ENCODE measurements around the gene RUFY2.
A peak's percentile ranks its signal among the peaks of the same experiment; 100 is the strongest.

The RUFY2 gene

DNA sequence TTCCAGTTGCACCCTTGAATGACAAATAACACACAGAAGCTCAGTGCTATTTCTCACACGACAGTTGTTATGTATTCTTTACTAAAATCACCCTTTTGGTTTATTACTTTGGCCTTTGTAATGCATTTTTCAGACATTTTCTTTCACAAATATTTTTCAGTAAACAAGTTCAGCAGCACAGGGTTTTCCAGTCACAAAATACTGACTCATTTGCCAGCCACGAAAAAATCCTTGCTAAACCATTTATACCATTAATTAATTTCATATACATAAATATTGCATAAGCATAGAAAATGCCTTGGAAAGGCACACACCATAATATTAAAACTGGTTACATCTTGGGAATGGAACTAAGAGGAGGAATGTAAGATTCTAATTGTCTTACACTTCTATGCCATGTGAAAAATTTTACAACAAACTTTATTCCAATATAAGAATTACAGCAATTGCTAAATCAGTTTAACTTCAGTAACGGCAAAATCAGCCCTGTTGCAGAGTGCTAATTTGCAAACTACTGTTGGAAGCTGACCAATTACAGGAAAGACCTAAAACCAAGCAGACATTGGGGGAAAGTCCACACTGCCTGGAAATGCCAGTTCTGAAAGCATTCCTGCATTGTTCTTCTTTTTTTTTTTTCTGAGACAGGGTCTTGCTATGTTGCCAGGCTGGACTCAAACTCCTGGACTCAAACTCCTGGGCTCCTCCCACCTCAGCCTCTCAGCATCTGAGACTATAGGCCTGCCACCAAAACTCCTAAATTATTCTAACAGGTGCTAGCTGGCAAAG, 42.8 kb downstream of the RUFY2 start:
- DNase-seq: no peak

DNA sequence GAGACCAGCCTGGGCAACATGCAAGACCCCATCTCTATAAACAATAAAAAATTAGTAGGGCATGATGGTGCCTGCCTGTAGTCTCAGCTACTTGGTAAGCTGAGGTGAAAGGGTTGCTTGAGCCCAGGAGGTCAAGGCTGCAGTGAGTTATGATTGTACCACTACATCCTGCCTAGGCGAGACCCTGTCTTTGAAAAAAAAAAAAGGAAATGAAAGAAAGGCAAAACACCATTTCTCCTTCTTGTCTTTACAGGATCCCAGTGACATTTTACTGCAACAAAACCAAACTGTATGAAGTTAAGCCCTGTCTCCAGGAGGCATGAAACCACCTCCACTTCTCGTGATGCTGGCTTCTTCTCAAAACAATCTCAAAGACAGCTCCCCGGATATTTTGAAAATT, 44.5 kb downstream of the RUFY2 start:
- no peak for DNase-seq

DNA sequence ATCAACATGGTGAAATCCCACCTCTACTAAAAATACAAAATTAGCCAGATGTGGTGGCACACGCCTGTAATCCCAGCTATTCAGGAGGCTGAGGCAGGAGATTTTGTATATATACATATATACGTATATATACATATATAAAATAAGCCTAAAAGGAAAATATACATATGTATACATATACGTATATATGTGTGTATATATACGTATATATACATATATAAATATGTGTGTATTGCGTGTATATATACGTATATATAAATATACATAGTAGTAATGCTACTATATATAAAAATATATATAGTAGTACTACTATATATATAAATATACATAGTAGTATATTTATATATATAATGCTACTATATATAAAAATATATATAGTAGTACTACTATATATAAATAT, 47.9 kb downstream of the RUFY2 start:
- no peak for DNase-seq

DNA sequence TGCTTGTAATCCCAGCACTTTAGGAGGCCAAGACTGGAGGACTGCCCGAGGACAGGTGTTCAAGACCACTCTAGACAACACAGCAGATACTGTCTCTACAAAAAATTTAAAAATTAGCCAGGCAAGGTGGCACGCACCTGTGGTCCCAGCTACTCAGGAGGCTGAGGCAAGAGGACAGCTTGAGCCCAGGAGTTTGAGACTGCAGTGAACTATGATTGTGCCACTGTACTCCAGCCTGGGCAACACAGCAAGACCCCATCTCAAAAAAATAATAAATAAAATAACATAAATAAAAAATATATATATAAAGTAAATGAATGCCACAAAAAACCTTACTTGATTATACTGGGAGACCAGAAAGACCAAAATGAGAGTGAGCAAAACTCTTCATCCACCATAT, 53.5 kb downstream of the RUFY2 start:
- DNase-seq: no peak

DNA sequence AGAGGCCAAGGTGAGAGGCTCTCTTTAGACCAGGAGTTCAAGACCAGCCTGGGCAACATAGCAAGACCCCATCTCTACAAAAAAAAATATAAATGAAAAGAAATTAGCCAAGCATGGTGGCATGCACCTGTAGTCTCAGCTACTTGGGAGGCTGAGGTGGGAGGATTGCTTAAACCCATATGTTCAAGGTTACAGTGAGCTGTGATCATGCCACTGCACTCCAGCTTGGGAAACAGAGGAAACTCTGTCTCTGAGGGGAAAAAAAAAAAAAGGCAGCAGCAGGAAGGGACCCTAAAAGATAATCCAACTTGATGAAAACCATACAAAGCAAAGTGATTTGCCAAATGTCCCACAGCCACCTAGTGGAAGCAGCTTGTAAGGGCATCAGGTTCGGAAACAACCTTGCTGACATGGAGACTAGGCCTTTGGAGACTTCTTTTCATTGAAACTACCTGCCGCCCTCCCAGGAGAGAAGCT, 58.8 kb downstream of the RUFY2 start:
- peak; percentile 54 to 66 for DNase-seq

DNA sequence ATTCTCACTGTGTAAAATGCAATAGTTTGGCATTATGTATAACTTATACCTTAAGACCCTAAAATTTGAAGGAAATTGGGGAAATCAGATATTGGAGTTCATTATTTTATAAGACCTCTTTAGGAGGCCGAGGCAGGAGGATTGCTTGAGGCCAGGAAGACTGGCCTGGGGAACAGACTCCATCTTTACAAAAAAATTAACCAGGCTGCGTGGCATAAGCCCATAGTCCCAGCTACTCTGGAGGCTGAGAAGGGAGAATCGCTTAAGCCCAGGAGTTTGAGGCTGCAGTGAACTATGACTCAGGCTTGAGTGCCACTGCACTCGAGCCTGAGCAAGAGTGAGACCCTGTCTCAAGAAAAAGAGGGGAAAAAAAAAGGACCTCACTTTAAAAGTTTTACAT, 60.3 kb downstream of the RUFY2 start:
- no peak for DNase-seq

DNA sequence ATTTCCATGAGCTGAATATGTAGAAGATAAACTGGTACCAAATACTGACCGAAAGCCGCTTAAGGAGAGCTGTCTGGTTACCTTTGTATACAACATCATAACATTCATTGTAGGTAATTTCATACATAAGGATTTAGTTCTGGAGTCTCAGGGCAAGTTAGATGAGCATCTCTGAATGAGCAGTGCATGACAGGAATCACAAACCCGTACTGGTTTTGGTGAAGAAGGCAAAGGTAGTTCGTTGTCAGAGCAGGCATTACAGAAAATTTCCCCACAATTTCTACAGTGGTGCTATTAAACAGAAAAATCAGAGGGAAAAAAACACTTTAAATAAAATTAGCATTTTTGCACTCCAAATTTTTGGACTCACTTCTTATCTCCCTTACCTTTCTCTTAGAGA, 61.5 kb downstream of the RUFY2 start:
- no peak for DNase-seq

DNA sequence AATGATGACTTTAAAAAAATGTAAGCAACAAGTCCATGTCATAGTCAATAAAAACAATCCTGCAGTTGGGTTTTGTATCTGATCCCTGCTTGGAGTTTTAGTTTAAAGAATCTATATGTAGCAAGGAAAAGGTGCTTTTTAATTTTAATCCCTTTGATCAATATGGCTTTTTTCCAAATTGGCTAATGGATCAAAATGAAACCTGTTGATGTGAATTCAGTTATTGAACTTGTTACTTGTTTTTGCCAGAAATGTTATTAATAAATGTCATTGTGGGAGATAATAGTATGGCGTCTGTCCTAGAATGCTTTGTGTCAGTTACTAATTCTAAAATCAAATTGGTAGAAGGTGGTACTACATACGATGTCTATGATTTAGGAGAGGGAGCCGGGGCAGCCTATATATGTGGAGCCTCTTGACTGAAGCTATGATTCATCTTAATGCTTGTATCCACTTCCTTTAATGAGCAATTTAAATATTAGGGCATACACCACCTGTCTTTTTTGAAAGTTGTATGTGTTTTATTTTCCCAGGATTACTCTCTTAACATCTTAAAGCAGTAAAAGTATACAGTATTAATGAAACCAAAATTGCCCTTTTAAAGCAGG, 64.1 kb downstream of the RUFY2 start:
- no peak for DNase-seq

DNA sequence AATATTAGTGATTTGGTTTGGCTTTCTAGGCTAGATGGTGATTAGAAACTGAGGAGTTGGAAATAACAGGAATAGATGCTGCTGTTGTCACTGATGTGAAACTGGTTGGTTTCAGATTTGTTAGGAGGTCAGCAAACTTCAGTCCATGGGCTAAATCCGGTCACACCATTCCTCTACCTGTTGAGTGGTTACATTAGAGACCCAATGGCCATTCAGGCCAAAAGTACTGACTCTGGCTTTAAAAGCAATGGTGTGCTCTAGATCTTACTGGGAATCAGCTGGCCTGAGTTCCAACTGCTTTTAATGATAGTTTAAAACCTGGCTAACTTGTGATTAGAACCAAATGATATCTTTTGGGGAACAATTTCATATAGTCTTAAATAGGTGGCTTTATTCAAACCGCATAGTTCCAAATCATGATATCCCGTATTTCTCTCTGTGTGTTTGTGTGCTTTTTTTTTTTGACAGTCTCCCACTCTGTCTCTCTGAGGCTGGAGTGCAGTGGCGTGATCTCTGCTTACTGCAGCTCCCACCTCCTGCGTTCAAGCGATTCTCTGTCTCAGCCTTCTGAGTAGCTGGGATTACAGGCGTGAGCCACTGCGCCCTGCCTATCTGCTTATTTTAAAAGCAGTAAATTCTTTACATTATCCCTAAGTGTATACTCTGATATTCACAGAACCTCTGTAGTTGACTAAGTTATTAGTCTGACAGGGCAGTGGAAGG, 66.6 kb downstream of the RUFY2 start:
- DNase-seq: no peak

DNA sequence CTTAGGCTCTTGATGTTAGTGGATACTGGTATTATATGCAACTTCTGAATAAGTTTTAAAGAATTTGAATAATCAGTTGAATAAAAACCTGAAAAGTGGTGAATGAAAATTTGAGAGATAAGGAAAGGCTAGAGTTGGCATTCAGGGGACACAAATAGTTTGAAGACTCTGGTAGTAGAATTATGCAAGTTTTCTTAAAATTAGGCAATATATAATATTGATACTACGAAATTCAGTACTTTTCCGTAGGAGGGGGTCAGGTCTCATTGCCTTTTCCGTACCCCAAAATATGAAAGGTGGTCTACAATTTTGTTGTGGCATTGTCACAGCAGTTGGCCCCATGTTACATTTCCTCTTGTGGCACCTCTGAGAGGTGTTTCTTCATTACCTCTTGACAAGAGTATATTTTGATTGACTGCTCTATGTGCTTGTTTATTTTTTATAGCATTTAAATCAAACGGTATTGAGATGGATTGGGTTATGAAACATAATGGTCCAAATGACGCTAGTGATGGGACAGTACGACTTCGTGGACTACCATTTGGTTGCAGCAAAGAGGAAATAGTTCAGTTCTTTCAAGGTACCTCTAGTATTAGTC, 70.2 kb downstream of the RUFY2 start:
- DNase-seq: no peak

DNA sequence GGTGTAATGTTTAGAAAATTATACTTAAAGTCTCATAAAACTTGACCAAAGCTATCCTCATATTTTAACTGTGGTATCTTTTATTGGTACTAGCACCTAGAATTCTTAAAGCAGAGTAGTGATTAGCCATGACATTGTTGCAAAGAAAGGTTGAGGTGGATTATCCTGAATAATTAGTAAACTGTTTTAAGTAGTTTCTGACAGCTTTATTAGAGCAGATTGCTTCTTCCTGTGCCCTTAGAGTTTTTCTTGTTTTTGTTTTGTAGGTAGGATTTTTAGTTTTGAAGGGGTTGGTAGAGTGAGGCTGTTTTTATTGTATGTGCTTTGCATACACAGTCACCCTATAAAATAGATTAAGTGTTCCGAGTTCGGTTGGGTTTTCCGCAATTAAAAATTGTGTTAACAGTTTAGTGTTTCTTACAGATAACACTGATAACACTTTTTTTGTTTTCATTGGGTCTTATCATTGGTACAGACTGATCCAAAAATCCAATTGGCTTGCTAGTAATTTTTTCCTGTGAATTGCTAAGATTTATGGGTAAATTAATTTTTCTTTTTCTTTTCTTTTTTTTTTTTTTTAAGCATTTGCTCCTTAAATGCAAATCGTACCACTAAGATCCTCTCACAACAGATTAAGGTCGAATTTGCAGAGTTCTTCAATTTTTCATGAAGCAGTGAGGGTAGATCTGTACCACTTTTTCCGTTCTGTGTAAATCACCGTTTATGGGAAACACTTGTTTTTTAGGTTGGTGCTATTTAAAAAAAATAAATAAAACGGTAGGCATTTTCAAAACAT, 72.2 kb downstream of the RUFY2 start:
- no peak for DNase-seq

DNA sequence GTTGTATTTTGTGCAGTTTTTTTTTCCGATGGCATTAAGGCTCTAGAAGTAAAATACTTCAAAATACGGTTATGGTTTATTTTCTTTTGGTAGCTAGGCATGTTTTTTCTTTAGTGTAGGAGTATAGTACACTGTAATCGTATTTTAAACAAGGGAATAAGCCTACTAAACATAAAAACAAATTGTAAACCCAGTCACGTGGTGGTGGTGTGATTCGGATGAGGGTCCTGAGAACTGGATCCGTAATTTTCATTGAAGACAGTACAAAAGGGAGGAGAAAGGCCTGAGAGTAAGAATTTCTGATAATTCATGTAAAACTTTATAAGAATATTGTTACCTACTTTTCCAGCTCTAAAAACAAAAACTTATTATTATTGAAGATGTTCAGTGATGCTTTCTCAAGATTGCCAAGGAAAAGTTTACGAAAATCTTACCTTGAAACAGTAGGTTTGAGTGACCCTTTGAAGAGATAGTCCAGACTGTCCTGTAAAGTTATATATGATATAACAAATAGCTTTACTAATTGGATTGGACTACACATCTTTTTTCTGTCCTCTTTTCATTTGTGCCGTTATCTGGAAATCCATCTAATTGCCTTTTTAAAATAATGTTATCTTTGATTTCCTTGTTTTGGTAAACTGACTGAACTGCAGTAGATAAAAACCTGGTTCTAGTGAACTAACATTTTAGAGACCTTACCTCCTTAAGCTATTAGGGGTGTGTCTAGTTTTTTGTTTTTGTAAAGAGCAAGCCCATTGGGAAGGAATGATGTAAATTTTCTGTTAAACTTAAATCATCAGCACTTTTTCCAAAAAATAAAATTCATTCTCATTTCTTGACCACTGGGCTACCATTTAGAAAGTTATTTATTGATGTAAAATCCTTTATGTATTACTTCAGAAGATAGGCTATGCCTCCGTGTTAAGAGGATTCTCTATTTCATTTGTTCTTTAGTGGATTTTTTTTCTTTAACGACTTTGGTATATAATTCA, 73.3 kb downstream of the RUFY2 start:
- DNase-seq: no peak

DNA sequence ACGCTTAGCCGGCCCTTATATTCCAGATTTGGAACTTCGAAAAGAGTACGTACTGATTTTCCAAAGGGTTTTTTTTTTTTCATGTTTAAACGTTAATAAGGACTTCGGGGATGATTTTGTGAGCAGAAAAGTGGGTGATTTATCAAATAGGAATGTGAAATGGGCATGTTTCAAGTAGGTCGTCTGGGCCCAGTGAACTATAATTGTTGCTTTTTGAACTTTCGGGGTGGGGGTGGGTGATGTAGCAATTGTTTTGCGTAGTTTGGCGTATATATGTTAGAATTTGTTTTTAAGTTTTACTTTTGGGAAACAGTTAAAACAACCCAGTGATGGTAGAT, 74.0 kb downstream of the RUFY2 start:
- no peak for DNase-seq

DNA sequence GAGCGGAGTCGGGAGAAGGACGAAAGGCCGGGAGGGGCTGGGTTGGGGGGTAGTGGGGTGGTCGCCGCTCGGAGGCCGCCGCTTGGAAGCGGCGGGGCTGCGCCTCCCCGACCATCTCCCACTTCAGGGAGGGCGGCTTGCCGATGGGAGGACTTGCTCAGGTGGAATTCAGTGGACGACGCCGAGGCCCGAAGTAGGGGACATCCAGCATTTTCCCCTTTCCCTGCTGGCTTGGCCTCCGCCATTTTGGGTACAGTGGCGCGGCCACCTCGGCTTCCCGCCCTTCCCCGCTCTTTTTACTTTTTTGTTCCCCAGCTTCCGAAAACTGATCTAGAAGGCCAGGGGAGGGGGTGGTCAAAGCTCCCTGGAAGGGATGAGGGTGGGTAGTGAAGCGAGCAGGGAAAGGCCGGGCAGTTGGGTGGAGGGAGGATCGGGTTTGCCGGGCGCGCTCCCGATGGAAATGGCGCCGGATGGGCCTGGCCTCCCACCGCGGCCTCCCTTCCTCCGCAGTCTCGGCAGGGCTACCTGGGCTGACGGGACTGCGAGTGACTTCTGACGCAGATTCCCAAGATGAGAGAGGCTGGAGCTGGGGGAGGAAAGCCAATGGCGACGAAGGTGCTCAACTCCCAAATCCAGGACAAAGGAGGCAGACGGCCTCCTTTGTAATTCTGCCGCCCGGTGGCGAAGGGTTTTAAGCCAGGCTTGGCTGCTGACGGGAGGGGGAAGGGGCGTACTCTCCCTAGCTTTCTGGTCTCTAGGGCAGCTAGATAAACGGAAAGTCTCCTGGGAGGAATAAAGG, 74.6 kb downstream of the RUFY2 start, which contains the start of gene PBLD:
TSS of gene PBLD (minus strand) at position 670 of the 799 bp plus-strand sequence. CDS start 26,084 bp downstream, outside the sequence.
- DNase-seq: peak; percentile 63 to 66

DNA sequence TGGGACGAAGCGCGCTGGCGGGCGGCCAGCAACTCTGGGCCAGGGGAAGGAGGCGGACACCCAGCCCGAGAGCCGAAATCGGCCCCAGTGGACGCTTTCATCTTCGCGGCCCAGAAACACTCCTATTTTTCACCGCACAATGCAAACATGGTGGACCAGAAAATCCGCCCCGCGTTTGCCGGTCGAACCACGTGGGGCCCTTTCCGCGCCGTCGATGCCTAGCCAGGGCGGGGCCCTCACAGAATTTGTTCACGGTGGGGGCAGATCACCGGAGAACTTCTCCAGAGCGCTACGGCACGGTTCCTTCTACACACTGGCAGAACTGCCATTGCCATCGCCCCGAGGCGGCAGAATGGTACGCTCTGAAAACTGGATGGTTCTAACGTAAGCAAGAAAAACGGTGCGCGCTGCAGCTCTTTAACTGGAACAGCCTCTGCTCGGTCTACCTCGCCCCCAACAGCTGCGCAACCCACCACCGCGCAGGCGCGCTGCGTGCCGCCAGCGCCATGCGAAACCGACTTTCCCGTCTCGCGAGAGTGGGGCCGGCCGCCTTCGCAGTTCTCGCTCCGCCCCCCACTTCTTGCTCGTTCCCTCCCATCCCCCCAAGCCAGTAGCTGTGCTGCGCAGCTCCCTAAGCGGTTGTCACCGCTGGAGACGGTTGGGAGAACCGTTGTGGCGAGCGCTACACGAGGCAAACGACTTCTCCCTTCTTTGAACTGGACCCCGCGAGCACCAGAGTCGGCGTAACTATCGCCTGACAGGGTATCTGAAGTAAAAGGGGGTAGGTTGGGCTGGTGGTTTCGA, 75.4 kb downstream of the RUFY2 start, which contains the start of gene HNRNPH3:
TSS of gene HNRNPH3 (plus strand) at position 610 of the 804 bp plus-strand sequence. CDS start 5,158 bp downstream, outside the sequence.
- peak; percentile 98 for DNase-seq

DNA sequence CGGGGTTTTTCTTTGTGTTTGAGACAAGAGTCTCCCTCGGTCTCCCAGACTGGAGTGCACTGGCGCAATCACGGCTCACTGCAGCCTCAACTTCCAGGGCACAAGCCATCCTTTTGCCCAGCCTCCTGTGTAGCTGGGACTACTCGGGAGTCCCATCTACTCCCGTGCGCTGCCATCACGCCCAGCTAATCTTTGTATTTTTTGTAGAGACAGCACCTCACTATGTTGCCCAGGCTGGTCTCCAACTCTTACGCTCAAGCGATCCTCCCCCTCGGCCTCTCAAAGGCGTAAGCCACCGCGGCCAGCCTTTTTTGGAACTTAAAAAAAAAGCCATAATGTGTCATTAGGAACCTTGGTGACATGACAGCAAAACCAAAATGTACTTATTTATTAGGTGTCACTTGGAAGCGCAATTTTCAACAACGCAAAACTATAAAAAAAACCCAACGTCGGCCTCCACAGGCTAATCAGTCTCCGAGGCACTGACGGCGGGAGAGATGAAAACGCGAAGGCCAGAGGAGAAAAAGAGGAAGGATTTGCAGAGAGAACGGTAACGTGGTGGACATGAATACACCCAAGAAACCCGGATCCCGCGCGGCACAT, 76.1 kb downstream of the RUFY2 start:
- no peak for DNase-seq

DNA sequence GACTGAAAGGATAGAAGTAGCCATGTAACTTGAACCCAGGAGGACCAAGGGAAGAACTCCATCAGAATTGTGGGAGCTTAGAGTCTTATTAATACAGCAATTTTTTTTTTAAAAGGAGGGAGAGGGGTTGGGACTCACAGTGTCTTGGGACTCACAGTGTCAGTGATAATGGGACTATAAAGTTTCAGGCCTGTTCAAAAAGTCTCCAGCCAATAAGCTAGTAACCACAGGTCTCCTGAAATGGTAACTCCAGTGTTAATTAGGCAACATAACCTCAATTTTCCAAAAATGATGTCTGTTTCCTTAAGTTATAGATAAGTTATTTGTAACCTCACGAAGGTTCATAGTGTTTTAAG, 77.6 kb downstream of the RUFY2 start:
- DNase-seq: no peak

DNA sequence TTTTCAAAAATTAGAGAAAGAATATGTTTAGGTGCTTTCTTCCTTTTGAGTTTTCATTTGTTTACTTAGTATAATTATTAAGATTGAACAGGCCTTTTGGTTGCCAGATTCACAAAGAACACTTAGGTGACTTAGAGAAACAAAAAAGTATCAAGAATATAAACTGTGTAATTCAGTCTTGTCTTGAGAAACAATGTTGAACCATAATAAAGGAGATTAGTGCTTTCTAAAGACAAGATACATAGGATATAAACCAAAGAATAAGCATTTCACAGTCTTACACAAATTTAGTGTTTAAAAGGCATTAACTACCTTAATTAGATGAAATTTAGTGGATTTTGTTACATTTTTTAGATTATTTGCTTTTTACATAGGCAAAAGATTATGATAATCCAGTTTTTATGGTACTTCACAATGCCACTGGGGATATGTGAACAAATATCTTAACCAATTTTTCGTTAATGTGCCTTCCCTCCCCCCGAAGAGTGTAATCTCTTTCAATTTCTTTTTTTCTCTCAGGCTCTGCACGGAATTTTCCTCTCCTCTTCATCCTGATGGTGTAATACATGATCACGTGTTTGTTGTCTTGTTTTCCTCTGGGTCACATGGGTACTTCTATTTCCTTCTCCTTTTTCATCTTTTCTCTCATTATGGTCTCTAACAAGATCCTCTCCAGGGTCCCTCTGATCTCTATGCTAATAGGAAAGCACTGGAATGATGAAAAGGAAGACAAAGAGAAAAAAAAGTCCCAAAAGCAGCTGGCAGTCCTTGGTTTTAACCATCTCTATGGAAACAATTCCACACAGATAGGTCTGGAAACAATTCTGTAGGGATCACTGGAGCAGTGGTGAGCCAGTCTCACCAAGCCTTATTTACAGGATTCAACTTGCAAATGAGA, 78.9 kb downstream of the RUFY2 start:
- DNase-seq: no peak

Measured in CD4-positive, alpha-beta T cell treated with Interleukin-1 beta for 1 hour (primary cell).